Ramos (cell line): Measurements from ENCODE around the gene MSH3.
"Not testable (repeated sequence)": the region's sequence is repeated elsewhere in the genome, so short reads cannot be mapped to it uniquely, and the experiment has no call there.

ENCODE experiments used
- in situ Hi-C: fragments of 300-500 bp; cut with MboI; formaldehyde crosslinking; loops from one replicate; pipeline ENCODE4 v1.14.3; 2022; ENCODE audit warnings: low sequenced_read_pairs; ENCODE audit not compliant: unreplicated experiment

MSH3 gene

GRCh38 chr5:80884086-80884813 is 229.8 kb downstream of the MSH3 start:
- in situ Hi-C loops = no loop called here

- in situ Hi-C loops = no loop called here
These were observed 230.5 kb downstream of the MSH3 start for GRCh38 chr5:80884929-80885328.

- in situ Hi-C loops = no loop called here
These were observed 231.0 kb downstream of the MSH3 start for GRCh38 chr5:80885396-80886000.

- in situ Hi-C loops = no loop called here
These were observed 239.6 kb downstream of the MSH3 start for GRCh38 chr5:80894083-80894482.

- in situ Hi-C loops = no loop called here
These were observed 241.1 kb downstream of the MSH3 start for GRCh38 chr5:80895523-80895922.

- in situ Hi-C loops = not testable (repeated sequence)
These were observed 248.2 kb downstream of the MSH3 start for GRCh38 chr5:80902624-80903023.

- in situ Hi-C loops = no loop called here
These were observed 250.2 kb downstream of the MSH3 start for GRCh38 chr5:80904533-80905187.

GRCh38 chr5:80905405-80905804 is 251.0 kb downstream of the MSH3 start:
- in situ Hi-C loops = no loop called here

- in situ Hi-C loops = no loop called here
These were observed 258.0 kb downstream of the MSH3 start for GRCh38 chr5:80912479-80912878.

GRCh38 chr5:80915716-80916115 is 261.3 kb downstream of the MSH3 start:
- in situ Hi-C loops = no loop called here

- in situ Hi-C loops = no loop called here
These were observed 262.2 kb downstream of the MSH3 start for GRCh38 chr5:80916676-80917075.

GRCh38 chr5:80917631-80918030 is 263.2 kb downstream of the MSH3 start:
- in situ Hi-C loops = no loop called here

GRCh38 chr5:80919678-80920196 is 265.3 kb downstream of the MSH3 start:
- in situ Hi-C loops = no loop called here

- in situ Hi-C loops = no loop called here
These were observed 265.9 kb downstream of the MSH3 start for GRCh38 chr5:80920333-80920732.

GRCh38 chr5:80921026-80921425 is 266.6 kb downstream of the MSH3 start:
- in situ Hi-C loops = no loop called here

GRCh38 chr5:80925931-80926330 is 271.5 kb downstream of the MSH3 start:
- in situ Hi-C loops = no loop called here
